ENCODE data around the gene DHH.

Gene DHH

DNA sequence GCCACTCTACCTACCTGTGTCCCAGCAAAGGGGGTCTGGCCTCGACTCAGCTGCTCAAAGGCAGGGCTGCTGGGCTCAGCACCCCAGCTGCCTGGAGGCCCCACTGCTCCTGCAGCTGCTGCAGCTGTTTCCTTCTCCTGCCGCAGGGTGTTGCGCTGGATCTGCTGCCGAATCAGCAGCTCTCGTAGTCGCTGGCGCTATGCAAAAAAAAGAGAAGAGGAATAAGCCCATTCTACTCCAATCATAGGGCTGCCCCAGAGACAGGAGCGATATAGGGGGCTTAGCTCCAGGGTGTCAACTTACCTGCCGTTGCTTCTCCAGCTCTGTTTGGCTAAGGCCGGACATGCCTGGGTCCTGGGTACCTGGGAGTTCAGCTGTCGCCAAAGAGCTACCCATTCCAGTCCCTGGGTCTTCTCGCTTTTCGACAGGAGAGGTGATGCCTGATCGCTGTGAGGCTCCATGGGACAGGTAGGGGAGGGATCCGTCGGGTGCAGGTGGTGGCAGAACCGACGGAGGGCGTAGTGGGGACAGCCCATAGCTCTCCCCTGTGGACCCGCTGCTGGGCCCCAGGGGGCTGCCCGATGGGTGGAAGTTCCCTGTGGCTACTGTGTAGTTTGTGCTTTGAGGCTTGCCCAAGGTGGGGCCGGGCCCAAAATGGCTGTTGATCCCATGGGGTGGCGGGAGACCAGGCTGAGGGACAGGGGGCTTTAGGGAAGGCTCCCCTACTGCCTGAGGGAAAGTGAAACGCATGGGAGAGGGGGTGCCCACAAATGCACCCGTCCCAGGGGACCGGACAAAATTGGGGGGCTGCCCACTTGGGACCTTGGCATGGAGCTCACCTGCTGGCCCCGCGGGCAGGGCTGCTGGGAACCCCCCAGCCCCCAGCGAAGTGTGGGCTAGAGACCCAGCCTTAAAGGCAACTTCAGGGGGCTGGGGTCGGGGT, 54.9 kb downstream of the DHH start:
- H3K27ac ChIP-seq (ENCODE audit: extremely low read depth, low read depth, low read length): no peak overlapping the region
- no peaks in the 10 kb centered on the region for H3K9me3 ChIP-seq (ENCODE audit: control insufficient read depth, insufficient read depth, low read depth, low read length)
- POLR2A ChIA-PET: interaction anchor here (1.4 to 1.5 kb wide), 2 partner anchors 8 to 17 kb away, joined by 4 to 6 read pairs; no protein-coding TSS in a partner anchor
- H3K4me1 ChIP-seq (ENCODE audit: control insufficient read depth, insufficient read depth, low read length): no peaks in the 10 kb centered on the region
- TF ChIP-seq, protein P1, sequence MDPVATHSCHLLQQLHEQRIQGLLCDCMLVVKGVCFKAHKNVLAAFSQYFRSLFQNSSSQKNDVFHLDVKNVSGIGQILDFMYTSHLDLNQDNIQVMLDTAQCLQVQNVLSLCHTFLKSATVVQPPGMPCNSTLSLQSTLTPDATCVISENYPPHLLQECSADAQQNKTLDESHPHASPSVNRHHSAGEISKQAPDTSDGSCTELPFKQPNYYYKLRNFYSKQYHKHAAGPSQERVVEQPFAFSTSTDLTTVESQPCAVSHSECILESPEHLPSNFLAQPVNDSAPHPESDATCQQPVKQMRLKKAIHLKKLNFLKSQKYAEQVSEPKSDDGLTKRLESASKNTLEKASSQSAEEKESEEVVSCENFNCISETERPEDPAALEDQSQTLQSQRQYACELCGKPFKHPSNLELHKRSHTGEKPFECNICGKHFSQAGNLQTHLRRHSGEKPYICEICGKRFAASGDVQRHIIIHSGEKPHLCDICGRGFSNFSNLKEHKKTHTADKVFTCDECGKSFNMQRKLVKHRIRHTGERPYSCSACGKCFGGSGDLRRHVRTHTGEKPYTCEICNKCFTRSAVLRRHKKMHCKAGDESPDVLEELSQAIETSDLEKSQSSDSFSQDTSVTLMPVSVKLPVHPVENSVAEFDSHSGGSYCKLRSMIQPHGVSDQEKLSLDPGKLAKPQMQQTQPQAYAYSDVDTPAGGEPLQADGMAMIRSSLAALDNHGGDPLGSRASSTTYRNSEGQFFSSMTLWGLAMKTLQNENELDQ (tag by site-specific recombination; IDR thresholded peaks at IDR 0.05; ENCODE audit: low read depth): no peak
- TF ChIP-seq OVOL3 (tag by site-specific recombination; IDR thresholded peaks at IDR 0.05) (no peak), PRDM1 (tag by site-specific recombination; IDR thresholded peaks at IDR 0.05) (no peak), ZNF530 (tag by site-specific recombination; IDR thresholded peaks at IDR 0.05; ENCODE audit: low read depth) (no peak)
- TF ChIP-seq, protein P2, sequence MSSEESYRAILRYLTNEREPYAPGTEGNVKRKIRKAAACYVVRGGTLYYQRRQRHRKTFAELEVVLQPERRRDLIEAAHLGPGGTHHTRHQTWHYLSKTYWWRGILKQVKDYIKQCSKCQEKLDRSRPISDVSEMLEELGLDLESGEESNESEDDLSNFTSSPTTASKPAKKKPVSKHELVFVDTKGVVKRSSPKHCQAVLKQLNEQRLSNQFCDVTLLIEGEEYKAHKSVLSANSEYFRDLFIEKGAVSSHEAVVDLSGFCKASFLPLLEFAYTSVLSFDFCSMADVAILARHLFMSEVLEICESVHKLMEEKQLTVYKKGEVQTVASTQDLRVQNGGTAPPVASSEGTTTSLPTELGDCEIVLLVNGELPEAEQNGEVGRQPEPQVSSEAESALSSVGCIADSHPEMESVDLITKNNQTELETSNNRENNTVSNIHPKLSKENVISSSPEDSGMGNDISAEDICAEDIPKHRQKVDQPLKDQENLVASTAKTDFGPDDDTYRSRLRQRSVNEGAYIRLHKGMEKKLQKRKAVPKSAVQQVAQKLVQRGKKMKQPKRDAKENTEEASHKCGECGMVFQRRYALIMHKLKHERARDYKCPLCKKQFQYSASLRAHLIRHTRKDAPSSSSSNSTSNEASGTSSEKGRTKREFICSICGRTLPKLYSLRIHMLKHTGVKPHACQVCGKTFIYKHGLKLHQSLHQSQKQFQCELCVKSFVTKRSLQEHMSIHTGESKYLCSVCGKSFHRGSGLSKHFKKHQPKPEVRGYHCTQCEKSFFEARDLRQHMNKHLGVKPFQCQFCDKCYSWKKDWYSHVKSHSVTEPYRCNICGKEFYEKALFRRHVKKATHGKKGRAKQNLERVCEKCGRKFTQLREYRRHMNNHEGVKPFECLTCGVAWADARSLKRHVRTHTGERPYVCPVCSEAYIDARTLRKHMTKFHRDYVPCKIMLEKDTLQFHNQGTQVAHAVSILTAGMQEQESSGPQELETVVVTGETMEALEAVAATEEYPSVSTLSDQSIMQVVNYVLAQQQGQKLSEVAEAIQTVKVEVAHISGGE (tag by site-specific recombination; conservative IDR thresholded peaks at IDR 0.05; ENCODE audit: low read depth): no peak
- TF ChIP-seq, protein P3, sequence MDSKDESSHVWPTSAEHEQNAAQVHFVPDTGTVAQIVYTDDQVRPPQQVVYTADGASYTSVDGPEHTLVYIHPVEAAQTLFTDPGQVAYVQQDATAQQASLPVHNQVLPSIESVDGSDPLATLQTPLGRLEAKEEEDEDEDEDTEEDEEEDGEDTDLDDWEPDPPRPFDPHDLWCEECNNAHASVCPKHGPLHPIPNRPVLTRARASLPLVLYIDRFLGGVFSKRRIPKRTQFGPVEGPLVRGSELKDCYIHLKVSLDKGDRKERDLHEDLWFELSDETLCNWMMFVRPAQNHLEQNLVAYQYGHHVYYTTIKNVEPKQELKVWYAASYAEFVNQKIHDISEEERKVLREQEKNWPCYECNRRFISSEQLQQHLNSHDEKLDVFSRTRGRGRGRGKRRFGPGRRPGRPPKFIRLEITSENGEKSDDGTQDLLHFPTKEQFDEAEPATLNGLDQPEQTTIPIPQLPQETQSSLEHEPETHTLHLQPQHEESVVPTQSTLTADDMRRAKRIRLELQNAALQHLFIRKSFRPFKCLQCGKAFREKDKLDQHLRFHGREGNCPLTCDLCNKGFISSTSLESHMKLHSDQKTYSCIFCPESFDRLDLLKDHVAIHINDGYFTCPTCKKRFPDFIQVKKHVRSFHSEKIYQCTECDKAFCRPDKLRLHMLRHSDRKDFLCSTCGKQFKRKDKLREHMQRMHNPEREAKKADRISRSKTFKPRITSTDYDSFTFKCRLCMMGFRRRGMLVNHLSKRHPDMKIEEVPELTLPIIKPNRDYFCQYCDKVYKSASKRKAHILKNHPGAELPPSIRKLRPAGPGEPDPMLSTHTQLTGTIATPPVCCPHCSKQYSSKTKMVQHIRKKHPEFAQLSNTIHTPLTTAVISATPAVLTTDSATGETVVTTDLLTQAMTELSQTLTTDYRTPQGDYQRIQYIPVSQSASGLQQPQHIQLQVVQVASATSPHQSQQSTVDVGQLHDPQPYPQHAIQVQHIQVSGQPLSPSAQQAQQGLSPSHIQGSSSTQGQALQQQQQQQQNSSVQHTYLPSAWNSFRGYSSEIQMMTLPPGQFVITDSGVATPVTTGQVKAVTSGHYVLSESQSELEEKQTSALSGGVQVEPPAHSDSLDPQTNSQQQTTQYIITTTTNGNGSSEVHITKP (tag by site-specific recombination; IDR thresholded peaks at IDR 0.05): no peak
- TF ChIP-seq, protein P4, sequence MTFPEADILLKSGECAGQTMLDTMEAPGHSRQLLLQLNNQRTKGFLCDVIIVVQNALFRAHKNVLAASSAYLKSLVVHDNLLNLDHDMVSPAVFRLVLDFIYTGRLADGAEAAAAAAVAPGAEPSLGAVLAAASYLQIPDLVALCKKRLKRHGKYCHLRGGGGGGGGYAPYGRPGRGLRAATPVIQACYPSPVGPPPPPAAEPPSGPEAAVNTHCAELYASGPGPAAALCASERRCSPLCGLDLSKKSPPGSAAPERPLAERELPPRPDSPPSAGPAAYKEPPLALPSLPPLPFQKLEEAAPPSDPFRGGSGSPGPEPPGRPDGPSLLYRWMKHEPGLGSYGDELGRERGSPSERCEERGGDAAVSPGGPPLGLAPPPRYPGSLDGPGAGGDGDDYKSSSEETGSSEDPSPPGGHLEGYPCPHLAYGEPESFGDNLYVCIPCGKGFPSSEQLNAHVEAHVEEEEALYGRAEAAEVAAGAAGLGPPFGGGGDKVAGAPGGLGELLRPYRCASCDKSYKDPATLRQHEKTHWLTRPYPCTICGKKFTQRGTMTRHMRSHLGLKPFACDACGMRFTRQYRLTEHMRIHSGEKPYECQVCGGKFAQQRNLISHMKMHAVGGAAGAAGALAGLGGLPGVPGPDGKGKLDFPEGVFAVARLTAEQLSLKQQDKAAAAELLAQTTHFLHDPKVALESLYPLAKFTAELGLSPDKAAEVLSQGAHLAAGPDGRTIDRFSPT (tag by site-specific recombination; IDR thresholded peaks at IDR 0.05): no peak
- peaks cover 19 to 97% of the 10 kb centered on the region in 2 experiments for H3K36me3 ChIP-seq (ENCODE audit: control insufficient read depth in 2 of 2, insufficient read depth in 1 of 2, low read length in 2 of 2)
- CTCF ChIA-PET: interaction anchor here (1.6 kb wide), 1 partner anchor 43 kb away, joined by 4 read pairs; no protein-coding TSS in a partner anchor
- no peak overlapping the region for H3K4me3 ChIP-seq (ENCODE audit: low read depth, low read length)

DNA sequence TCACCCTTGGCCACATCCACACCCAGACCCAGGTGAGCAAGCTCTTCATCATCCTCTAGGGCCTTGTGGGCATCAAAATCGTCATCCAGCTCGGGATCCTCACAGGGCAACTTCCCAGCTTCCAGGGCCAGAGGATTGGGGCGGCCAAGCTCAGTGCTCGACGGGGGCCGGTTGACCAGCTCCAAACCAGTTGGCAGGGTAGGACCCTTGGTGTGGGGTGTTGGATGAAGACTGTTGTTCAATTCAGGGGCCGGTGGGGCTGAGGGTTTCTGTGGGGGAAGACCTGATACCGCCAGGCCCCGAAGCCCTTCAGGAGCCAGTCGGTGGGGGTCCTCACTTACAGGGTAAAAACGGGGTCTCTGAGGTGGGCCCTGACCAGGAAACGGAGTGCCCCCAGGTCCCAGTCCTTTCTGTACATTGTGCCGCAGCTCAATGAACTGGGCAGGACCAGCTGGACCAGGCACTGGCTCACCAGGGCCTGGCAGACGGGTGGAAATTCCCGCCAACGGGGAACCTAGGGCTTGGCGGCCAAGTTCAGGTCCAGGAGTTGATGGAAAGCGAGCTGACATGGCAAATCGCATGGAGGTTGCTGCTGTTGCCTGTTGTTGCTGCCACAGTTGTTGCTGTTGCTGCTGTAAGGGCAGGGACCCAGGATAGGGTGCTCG, 56.2 kb downstream of the DHH start:
- Histone ChIP-seq H3K27ac (ENCODE audit: extremely low read depth, low read depth, low read length) (no peak overlapping the region), H3K4me1 (ENCODE audit: control insufficient read depth, insufficient read depth, low read length) (no peaks in the 10 kb centered on the region), H3K36me3 (ENCODE audit: control insufficient read depth in 2 of 2, insufficient read depth in 1 of 2, low read length in 2 of 2) (peaks cover 17 to 97% of the 10 kb centered on the region in 2 experiments), H3K4me3 (ENCODE audit: low read depth, low read length) (no peak overlapping the region), H3K9me3 (ENCODE audit: control insufficient read depth, insufficient read depth, low read depth, low read length) (no peaks in the 10 kb centered on the region)
- POLR2A ChIA-PET: interaction anchor here (1.4 kb wide), 1 partner anchor 18 kb away, joined by 4 read pairs; no protein-coding TSS in a partner anchor
- no peak for TF ChIP-seq FEZF1 (tag by site-specific recombination; IDR thresholded peaks at IDR 0.05)
- no peak for TF ChIP-seq TRIM28 (IDR thresholded peaks at IDR 0.05; ENCODE audit: borderline replicate concordance, low read length)
- no peak for TF ChIP-seq HOXC10 (CRISPR knock-in tag; IDR thresholded peaks at IDR 0.05)
- no peak for TF ChIP-seq ZBTB20 (tag by site-specific recombination; IDR thresholded peaks at IDR 0.05)
- no peak for TF ChIP-seq ZNF624 (tag by site-specific recombination; IDR thresholded peaks at IDR 0.05)
- TF ChIP-seq ZNF660 (tag by site-specific recombination; IDR thresholded peaks at IDR 0.05): no peak
- CTCF ChIA-PET: interaction anchor here (0.5 to 1.8 kb wide), 4 partner anchors 42 to 724 kb away, joined by 3 to 8 read pairs (median 6); no protein-coding TSS in a partner anchor
